HG03095 (cell line): Measurements from ENCODE around the gene AOPEP.

ENCODE experiments used
- ATAC-seq: cut with Tn5 transposase; IDR thresholded peaks from one replicate; pipeline ENCODE4 v1.9.1; 2021; ENCODE audit warnings: moderate library complexity; ENCODE audit not compliant: unreplicated experiment

The AOPEP gene

GRCh38 chr9:94713436-94714215 lies 12.9 kb upstream of the AOPEP start:
- no peak for ATAC-seq

GRCh38 chr9:94714494-94714893 lies 12.0 kb upstream of the AOPEP start:
- ATAC-seq, result no peak

GRCh38 chr9:94717761-94718160 lies 8.7 kb upstream of the AOPEP start:
- no peak for ATAC-seq

GRCh38 chr9:94718936-94719335 lies 7.6 kb upstream of the AOPEP start:
- ATAC-seq, result no peak

- ATAC-seq, result no peak
Observed at GRCh38 chr9:94719878-94720277, 6.6 kb upstream of the AOPEP start.

- ATAC-seq, result no peak
Observed at GRCh38 chr9:94720846-94721549, 5.5 kb upstream of the AOPEP start.

- ATAC-seq, result no peak
Observed at GRCh38 chr9:94721754-94722153, 4.7 kb upstream of the AOPEP start.

- ATAC-seq, result no peak
Observed at GRCh38 chr9:94725293-94725692, 1.2 kb upstream of the AOPEP start.

GRCh38 chr9:94728719-94729118 lies 2.2 kb downstream of the AOPEP start:
- no peak for ATAC-seq

GRCh38 chr9:94729199-94729598 lies 2.7 kb downstream of the AOPEP start:
- ATAC-seq, result no peak

GRCh38 chr9:94734054-94734754 lies 7.7 kb downstream of the AOPEP start:
- ATAC-seq, result no peak

- ATAC-seq, result no peak
Observed at GRCh38 chr9:94736759-94737158, 10.3 kb downstream of the AOPEP start.

- ATAC-seq, result no peak
Observed at GRCh38 chr9:94740145-94740840, 13.8 kb downstream of the AOPEP start.

GRCh38 chr9:94741866-94742265 lies 15.4 kb downstream of the AOPEP start:
- ATAC-seq, result no peak

GRCh38 chr9:94743035-94743954 lies 16.8 kb downstream of the AOPEP start:
- no peak for ATAC-seq

GRCh38 chr9:94745806-94746540 lies 19.5 kb downstream of the AOPEP start:
- ATAC-seq, result no peak

GRCh38 chr9:94746541-94747370 lies 20.3 kb downstream of the AOPEP start:
- no peak for ATAC-seq

GRCh38 chr9:94754976-94755475 lies 28.5 kb downstream of the AOPEP start:
- ATAC-seq, result no peak
